Measurements from ENCODE around the gene FRA10AC1.
"Not testable (repeated sequence)": the region's sequence is repeated elsewhere in the genome, so short reads cannot be mapped to it uniquely, and the experiment has no call there.

The FRA10AC1 gene

DNA sequence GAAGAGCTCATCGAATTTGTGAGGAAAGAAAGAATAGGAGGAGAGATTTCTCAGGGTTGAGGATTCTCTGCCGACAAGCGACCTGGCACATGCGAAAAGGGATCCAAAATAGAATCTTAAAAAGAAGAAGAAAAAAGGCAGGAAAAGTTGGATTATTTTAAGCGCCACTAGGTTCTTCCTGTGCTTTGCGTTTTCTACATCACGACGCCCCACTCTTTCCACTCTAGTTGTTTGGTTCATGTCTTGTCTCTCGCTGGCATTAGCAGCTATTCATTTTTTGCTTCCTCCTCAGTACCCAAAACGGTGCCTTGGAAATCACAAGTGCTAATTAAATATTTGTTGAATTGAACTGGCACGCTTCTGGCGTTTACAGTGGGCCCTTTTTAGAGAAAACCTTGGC lies 674 bp upstream of the FRA10AC1 start:
- peak in 2 of 5 experiments; percentile 7 to 24 for DNase-seq

- DNase-seq = no peak
Measured at GRCh38 chr10:93701866-93702209, 554 bp downstream of the FRA10AC1 start.

- DNase-seq = no peak
Measured at GRCh38 chr10:93697207-93697606, 5.2 kb downstream of the FRA10AC1 start.

GRCh38 chr10:93696582-93696981 lies 5.8 kb downstream of the FRA10AC1 start:
- DNase-seq = not testable (repeated sequence)

GRCh38 chr10:93695740-93696139 lies 6.7 kb downstream of the FRA10AC1 start:
- no peak for DNase-seq

- DNase-seq = no peak
Measured at GRCh38 chr10:93687737-93688136, 14.7 kb downstream of the FRA10AC1 start.

DNA sequence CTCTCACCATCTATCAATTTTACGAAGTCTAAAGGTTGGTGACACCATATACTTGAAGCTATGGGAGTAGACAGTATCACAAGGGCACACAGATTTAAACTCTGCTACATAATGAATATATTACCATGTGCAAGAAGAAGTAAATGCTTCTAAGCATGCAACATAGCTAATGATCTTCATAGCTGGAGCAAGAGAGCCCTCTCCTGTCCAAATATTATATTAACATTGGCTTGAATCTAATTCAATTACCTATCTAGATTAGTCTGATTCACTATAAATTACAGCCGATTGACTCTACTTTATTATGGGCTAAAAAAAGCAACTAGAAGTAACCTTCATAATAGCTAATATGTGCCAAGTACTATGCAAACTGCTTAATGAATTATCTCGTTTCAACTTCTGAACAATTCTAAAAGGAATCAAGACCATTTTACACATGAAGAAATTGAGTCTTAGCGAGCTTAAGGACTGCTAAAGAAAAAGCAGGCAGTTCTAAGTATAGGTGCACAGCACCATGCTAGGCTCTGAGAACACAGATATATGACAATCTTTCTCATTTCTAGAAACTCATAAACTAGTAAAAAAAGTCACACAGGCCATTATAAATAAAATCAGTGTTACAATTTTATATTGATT lies 21.9 kb downstream of the FRA10AC1 start:
- peak in 1 of 5 experiments; percentile 29 for DNase-seq

DNA sequence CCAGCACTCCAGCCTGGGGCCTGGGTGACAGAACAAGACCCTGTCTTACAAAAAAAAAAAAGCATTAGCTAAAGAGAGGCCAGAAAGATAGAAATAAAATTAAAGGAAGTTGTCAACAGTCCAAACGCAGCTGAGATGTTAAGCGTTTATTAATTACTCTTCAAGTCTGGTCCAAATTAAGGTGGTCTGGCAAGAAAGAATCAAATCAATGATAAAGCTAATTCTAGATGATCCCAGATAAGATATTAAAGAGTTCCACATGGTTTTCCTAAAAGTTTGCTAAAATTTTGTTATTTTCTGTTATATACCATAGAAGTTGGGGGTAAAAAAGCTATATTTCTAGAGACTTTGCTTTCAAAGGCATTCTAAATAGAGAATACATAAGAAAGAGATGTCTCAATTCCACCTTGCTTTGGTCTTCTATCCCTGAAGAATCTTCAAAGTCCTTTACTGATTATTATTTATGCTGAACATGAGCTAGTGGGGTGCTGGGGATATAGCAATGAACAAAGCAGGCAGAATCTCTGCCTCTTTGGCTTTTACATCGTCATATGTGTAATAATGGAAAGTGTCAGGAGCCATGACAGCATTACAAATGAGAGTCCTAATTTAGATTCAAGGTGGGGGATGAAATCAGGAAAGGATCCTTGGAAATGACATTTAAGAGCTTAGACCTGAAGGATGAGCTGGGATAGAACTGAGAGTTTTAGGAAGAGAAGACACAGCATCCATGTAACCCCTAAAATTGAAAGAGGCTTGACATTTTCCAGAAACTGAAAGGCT lies 23.4 kb downstream of the FRA10AC1 start:
- no peak for DNase-seq

GRCh38 chr10:93678386-93678785 lies 24.0 kb downstream of the FRA10AC1 start:
- DNase-seq = no peak

DNA sequence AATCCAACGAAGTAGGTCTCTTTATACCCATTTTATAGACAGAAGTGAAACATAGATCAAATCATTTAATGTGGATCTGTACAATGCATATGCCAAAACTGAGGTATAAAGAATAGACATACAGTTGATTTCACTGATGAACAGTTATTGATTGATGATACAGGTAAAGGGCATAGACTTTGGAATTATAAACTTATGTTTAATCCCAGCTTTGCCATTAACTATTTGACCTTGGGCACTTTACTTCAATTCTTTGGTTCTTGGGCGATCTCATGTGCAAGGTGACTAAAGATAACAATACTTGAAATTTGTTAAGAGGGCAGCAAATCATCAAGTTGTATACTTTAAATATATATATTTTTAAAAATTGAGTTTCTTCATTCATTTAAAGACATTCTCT lies 28.6 kb downstream of the FRA10AC1 start:
- DNase-seq = no peak

- DNase-seq = no peak
Measured at GRCh38 chr10:93672890-93673289, 29.5 kb downstream of the FRA10AC1 start.

DNA sequence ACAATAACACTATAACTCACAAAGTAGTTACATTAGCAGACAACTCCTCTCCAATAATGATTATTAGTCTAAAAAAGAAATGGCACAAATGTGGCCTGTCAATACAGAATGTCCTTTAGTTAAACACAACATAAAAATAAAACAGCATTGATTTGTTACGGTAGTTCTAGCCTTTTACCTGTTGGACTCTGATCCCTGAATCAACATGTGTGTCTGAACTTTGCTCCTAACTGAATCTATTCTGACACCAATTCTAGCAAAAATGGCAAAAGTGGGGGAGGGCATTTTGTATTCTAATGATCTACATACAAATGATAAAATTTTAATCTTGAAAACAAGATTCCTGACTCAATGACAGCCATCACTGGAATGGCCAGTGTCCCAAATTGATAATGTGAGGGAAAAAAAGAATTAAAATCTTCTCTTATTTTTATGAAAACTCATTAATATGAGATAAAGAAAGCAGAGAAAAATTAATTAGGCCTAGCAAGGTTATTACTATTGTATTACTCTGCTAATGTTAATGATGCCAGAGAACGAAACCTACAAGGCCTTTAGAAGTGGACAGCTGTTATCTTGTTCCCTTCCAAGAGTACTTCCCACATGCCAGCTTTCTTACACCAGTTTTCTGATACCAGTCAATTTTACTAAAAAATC lies 30.2 kb downstream of the FRA10AC1 start:
- DNase-seq = no peak

DNA sequence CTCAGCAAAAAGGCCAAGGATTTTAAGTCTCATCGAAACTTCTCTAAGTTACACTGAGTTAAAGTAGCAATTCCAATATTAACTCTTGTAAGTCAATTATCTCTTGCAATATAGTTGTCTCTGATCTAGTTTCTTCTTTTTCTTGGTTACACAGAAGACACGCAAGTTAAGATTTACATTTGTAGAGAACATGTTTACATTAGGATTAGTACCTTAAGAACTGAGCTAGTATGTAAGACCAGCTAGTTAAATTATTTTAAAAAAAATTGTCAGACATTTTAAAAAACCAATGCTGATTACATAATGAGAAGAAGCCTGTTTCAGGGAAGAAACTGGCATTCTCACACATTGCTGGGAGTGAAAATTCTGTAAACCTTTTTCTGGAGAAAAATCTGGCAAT lies 31.4 kb downstream of the FRA10AC1 start:
- DNase-seq = no peak

DNA sequence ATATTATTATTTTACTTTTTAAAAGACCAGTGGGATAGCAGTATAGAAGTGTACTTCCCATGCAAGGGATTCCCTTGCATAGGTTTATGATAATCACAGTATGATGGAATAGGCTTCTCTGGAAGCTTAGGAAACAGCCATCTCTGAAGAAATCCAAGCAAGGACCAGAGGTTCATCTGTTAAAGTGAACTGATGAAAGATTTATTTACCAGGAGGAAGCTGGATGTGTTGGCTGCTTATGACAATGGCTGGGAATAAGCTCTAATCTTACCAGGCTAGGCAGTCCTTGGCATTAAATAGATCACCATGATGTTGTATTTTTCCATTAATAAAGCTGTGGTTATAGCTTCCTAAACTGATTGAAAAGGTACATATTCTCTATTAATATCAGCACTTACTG lies 32.0 kb downstream of the FRA10AC1 start:
- no peak for DNase-seq

- no peak for DNase-seq
Measured at GRCh38 chr10:93667795-93668194, 34.6 kb downstream of the FRA10AC1 start.

DNA sequence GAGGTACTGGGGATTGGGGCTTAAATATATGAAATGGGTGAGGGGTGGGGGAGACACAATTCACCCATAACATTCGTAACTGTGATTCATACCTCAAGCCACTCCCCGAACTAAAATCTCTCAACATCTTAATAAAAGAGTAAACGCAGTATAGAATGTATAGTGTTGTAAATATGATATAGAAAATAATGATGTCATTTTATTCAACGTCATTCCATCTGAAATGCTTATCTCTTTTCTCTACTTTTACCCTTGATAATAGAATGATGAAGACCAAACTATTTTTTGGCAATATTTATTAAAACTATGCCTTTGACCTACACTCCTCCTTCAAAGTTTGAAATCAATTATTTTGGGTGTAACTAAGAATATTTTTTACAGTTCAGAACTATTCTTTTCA lies 36.4 kb downstream of the FRA10AC1 start:
- no peak for DNase-seq

DNA sequence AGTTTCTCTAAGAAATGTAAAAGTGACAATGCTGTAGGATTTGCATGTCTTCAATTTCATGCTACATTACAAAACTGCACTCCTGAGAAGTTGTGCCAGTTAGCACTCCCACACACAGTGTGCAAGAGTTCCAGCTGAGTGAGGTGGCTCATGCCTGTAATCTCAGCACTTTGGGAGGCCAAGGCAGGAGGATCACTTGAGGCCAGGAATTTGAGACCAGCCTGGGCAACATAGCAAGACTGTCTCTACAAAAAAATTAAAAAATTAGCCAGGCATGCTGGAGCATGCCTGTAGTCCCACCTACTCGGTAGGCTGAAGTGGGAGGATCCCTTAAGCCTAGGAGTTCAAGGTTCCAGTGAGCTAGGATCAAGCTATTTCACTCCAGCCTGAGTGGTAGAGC lies 44.6 kb downstream of the FRA10AC1 start:
- no peak for DNase-seq

DNA sequence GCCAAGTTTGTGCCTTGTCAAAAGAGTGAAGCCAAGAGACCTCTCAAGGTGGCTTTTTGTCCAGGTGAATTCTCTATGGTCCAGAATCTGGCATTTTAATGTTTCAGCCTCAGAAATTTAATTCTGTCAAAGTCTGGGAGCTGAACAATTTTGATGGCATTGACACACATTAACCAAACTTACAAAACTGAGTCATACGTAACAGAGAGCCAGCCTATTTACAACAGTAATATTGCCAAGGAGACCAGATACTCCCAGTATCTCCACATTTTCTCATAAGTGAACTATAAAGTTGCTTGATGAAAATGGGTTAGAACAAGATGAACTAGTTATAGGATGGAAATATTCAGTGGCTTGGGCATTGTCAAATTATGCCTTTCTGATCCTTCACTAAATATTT lies 46.2 kb downstream of the FRA10AC1 start:
- no peak for DNase-seq

- no peak for DNase-seq
Measured at GRCh38 chr10:93654201-93654600, 48.2 kb downstream of the FRA10AC1 start.

GRCh38 chr10:93652857-93653256 lies 49.5 kb downstream of the FRA10AC1 start:
- no peak for DNase-seq

DNA sequence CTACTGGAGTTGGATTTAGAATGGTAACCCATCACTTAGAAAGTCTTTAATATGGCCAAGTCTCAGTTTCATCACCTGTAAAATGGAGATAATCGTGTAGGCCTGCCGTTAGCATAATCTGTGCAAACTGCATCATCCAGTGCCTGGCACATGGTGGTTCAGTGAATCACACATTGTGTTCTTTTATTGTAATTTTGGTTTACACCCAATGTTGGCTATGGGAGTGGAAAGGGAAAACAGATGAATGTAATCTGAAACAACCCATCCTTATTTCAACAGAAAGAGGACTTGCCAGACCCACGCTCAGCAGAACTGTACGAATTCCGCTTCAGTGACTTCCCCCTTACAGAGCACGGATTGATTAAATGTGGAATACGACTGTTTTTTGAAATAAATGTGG lies 62.6 kb downstream of the FRA10AC1 start:
- DNase-seq = no peak

DNA sequence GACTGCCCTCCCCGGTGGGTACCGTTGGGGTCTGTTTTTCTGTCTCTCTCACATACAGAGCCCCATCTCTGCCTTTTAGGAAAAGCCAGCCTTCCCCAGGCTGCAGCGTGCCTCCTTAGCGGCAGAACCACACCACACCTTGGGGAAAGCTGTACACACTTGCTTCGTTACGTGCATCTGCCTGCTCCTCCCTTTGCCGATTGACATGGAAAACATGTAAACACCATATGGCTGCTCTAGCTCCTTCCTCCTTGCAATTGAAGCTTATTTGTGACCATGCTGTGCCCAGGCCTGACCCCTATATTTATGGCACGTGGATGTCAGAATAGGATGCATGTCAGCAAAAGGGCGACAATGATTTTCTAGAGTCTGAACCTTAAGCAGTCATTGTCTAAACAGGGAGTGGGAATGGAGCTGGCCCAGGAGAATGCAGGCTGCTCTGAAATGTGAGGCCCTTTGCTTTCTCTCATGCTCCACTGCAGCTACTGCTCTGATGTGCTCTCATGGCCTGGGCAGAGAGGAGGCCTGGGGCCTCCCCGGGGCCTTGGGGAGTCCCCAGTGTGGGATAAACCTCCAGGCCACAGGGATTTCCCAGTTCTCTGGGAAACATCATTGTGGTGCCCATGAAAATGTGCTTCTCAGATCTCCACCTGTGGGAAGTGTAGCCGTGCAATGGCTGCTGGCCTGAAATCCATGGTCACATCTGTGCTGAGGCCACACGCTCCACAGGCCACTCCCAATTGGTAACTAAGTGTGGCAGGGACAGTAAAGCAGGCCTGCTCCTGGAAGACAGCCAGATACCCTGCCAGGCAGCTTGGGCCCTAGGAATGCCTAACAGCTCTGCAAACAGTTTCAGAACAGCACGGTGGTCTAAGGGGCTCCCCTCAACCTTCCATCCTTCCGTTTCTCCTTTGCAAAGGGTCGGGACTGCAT lies 71.5 kb downstream of the FRA10AC1 start:
- no peak for DNase-seq
